Mucosa of descending colon (tissue), 3 donors: ENCODE measurements around the gene CLEC4G. TPM values are rescaled to one million over a fixed set of nuclear protein-coding genes. Genes with fewer than 3 reads are reported as not detected.

Experiments used
- ATAC-seq: fragments of 200-7000 bp; cut with Tn5 transposase; one replicate; pipeline ENCODE4 v1.9.1; 2020; ENCODE audit warnings: mild to moderate bottlenecking, moderate library complexity
- DNase-seq, 3 donors: peaks; one replicate each; pipeline ENCODE4 v3.0.0-alpha.2; 2020
- H3K36me3 ChIP-seq: fragments of 200-600 bp; one replicate; pipeline ENCODE4 v1.8.0; 2021; ENCODE audit warnings: low read depth, mild to moderate bottlenecking
- H3K4me1 ChIP-seq: fragments of 200-600 bp; one replicate; pipeline ENCODE4 v1.8.0; 2021; ENCODE audit warnings: low read depth, mild to moderate bottlenecking
- H3K4me3 ChIP-seq: fragments of 200-600 bp; one replicate; pipeline ENCODE4 v1.8.0; 2021; ENCODE audit warnings: mild to moderate bottlenecking
- H3K9me3 ChIP-seq: fragments of 200-600 bp; one replicate; pipeline ENCODE4 v1.8.0; 2021; ENCODE audit warnings: mild to moderate bottlenecking
- CTCF ChIP-seq: fragments of 200-600 bp; IDR thresholded peaks from one replicate; pipeline ENCODE4 v1.8.0; 2022; ENCODE audit warnings: antibody characterized with exemption, mild to moderate bottlenecking
- intact Hi-C, 2 donors: fragments of 100-400 bp; cut with DNase I in 1 of 2; cut with micrococcal nuclease in 1 of 2; formaldehyde crosslinking; loops; one replicate each; pipeline versions ENCODE4 v1.11.0 to v1.11.1; 2022; cut with DNase I, micrococcal nuclease
- total RNA-seq, 3 donors: library from RNA; stranded (reverse); fragmentation: NEBNext Ultra II Directional in 2 of 3; extraction: Animal tissue kit (Norgen Biotek cat#: 25700) in 2 of 3; gene quantifications; one replicate each; pipeline versions ENCODE4 v1.2.1 to v1.2.4, GENCODE V29; 2021 to 2023
- donor health status: DM: no; HTN: no; CAD: no; lungs with moderate emphysema.
- donor health status: DM: no; HTN: no; CAD: no.
- donor health status: DM: no; HTN: yes; CAD: no.

CLEC4G gene
- total RNA-seq, 3 donors from 2014 or later, result 1.3 to 2.5 TPM; not detected in 1

- no peak for DNase-seq
- TF ChIP-seq CTCF, result no peak
- intact Hi-C loops, result no loop called here
These were observed 31.8 kb upstream of the CLEC4G start for GRCh38 chr19:7763696-7764095.

GRCh38 chr19:7762719-7763293, 30.9 kb upstream of the CLEC4G start, which contains the start of gene CLEC4M:
Gene CLEC4M (plus strand): TSS chr19:7763243. CDS start chr19:7763267, 24 bp downstream.
- no peak within 1 kb of the TSS for H3K4me3 ChIP-seq
- intact Hi-C loops, result no loop called here
- H3K9me3 ChIP-seq, result peaks cover 12% of the 10 kb centered on the region
- DNase-seq, result no peak
- ATAC-seq, result no peak
- no peaks in the 10 kb centered on the region for H3K36me3 ChIP-seq
- H3K4me1 ChIP-seq, result no peaks in the 10 kb centered on the region
- TF ChIP-seq CTCF, result no peak

More at GRCh38 chr19:7763696-7764095, 31.8 kb upstream of the CLEC4G start:
- no peak overlapping the region for H3K4me3 ChIP-seq
- peaks cover 3% of the 10 kb centered on the region for H3K9me3 ChIP-seq
- no peaks in the 10 kb centered on the region for H3K36me3 ChIP-seq
- no peak for ATAC-seq
- no peaks in the 10 kb centered on the region for H3K4me1 ChIP-seq

GRCh38 chr19:7759156-7759555, 27.2 kb upstream of the CLEC4G start:
- ATAC-seq (no peak), DNase-seq (no peak)
- Histone ChIP-seq H3K4me1 (no peaks in the 10 kb centered on the region), H3K4me3 (no peak overlapping the region), H3K9me3 (peaks cover 28% of the 10 kb centered on the region), H3K36me3 (no peaks in the 10 kb centered on the region)
- TF ChIP-seq CTCF, result no peak
- intact Hi-C loops, result no loop called here

- DNase-seq, result no peak
- TF ChIP-seq CTCF, result no peak
- Histone ChIP-seq H3K9me3 (peaks cover 28% of the 10 kb centered on the region), H3K36me3 (no peaks in the 10 kb centered on the region), H3K4me3 (no peak overlapping the region), H3K4me1 (no peaks in the 10 kb centered on the region)
- ATAC-seq, result no peak
- intact Hi-C loops, result no loop called here
These were observed 25.4 kb upstream of the CLEC4G start for GRCh38 chr19:7757358-7757757.

GRCh38 chr19:7756258-7756657, 24.3 kb upstream of the CLEC4G start:
- intact Hi-C loops, result no loop called here
- TF ChIP-seq CTCF, result no peak
- Histone ChIP-seq H3K4me1 (no peaks in the 10 kb centered on the region), H3K9me3 (peaks cover 28% of the 10 kb centered on the region), H3K36me3 (no peaks in the 10 kb centered on the region), H3K4me3 (no peak overlapping the region)
- no peak for DNase-seq
- no peak for ATAC-seq
